ENCODE data around the gene AOAH.
"Not testable (repeated sequence)": the region's sequence is repeated elsewhere in the genome, so short reads cannot be mapped to it uniquely, and the experiment has no call there.

The AOAH gene

GRCh38 chr7:36469236-36469635 is 255.1 kb downstream of the AOAH start:
- no peak for DNase-seq (ENCODE audit: low read depth in 2 of 2)

GRCh38 chr7:36468370-36469101 is 255.8 kb downstream of the AOAH start:
- DNase-seq (ENCODE audit: low read depth in 2 of 2), result no peak

- not testable (repeated sequence) for DNase-seq (ENCODE audit: low read depth in 2 of 2)
Observed at GRCh38 chr7:36466001-36466400, 258.3 kb downstream of the AOAH start.

- DNase-seq (ENCODE audit: low read depth in 2 of 2), result no peak
Observed at GRCh38 chr7:36464271-36464670, 260.0 kb downstream of the AOAH start.

Data from stimulated activated CD8-positive, alpha-beta memory T cell treated with anti-CD3 and anti-CD28 coated beads, Interleukin-2, amount 100 ng/mL, for 1 hour (primary cell).